KOPT-K1 (cell line): ENCODE results near the gene URI1.
A peak's percentile ranks its signal among the peaks of the same experiment; 100 is the strongest.
"Not testable (repeated sequence)": the region's sequence is repeated elsewhere in the genome, so short reads cannot be mapped to it uniquely, and the experiment has no call there.

Source experiments
- H3K27ac ChIP-seq: fragments of 200-600 bp; sonication (generic); 2 replicates; pipeline ENCODE4 v1.5.1; 2016; ENCODE audit warnings: antibody characterized with exemption, mild to moderate bottlenecking, low read depth, low read length; ENCODE audit not compliant: poor library complexity, severe bottlenecking
- H3K36me3 ChIP-seq: fragments of 200-600 bp; sonication (generic); 2 replicates; pipeline ENCODE4 v1.5.1; 2017; ENCODE audit warnings: antibody characterized with exemption, mild to moderate bottlenecking, low read length, moderate library complexity; ENCODE audit not compliant: insufficient read depth
- H3K9me3 ChIP-seq: fragments of 200-600 bp; sonication (generic); 2 replicates; pipeline ENCODE4 v1.5.1; 2017; ENCODE audit warnings: antibody characterized with exemption, low read length, mild to moderate bottlenecking; ENCODE audit not compliant: insufficient read depth, poor library complexity, severe bottlenecking

URI1 gene

DNA sequence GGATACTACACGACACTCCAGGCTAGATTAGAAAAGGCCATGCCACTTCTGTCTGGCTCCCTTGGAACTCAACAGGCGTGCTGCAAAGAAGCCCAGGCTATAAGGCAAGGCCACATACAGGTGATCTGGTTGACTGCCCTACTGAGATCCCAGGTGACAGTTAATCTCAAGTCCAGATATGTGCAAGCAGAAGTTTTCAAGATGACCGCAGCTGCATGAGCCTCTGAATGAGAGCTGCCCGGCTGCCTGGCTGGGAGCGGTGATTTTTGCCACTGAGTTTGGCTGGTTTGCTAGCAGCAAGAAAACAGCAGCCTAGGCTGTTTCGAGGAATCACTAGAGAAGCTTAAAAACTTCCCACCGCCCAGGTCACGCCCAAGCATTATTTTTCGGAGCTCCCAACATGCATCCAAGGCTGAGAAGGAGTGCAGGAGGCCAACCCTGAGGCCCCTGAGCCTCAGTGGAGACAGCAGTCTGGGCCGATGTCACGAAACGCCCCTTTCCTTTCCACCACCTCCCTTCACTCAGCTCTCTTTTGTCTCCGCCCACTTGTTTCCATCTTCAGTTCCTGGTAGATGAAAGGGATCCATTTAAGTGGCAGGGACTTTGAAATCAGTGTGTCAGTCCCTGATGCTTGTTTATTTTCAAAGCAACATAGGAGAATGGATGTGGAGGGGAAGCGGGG lies 14.0 kb upstream of the URI1 start:
- H3K9me3 ChIP-seq = no peaks in the 10 kb centered on the region
- H3K36me3 ChIP-seq = no peaks in the 10 kb centered on the region
- H3K27ac ChIP-seq = no peak overlapping the region

DNA sequence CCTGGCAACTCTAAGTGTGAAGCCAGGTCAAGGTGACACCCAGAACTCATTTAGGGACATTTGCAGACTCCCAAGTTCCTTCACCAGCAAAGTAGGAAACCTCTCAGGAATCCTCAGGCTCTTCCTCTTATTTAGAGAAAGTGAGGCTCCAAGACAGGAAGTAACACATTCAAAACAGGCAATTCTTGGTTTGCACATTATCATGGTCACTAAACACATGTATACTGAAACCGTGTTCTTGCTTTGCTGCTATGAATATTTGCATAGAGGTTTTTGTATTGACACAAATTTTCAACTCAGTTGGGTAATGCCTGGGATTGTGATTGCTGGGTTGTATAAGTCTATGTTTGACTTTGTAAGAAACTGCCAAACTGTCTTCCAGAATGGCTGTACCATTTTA lies 13.2 kb upstream of the URI1 start:
- no peaks in the 10 kb centered on the region for H3K36me3 ChIP-seq
- no peaks in the 10 kb centered on the region for H3K9me3 ChIP-seq
- H3K27ac ChIP-seq = no peak overlapping the region

DNA sequence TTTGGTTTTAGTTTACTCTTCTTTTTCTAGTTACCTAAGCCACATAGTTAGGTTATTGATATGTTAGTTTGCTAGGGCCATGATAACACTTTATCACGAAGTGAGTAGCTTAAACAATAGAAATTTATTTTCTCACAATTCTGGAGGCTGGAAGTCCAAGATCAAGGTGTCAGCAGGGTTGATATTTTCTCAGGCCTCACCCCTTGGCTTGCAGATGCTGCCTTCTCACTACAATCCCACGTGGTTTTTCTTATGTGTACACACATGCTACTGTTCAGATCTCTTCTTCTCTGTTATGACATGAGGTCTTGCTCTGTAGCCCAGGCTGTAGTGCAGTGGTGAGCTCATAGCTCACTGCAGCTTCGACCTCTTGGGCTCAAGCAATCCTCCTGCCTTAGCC lies 7.8 kb upstream of the URI1 start:
- no peak overlapping the region for H3K27ac ChIP-seq
- no peaks in the 10 kb centered on the region for H3K36me3 ChIP-seq
- H3K9me3 ChIP-seq = peaks cover 25% of the 10 kb centered on the region

DNA sequence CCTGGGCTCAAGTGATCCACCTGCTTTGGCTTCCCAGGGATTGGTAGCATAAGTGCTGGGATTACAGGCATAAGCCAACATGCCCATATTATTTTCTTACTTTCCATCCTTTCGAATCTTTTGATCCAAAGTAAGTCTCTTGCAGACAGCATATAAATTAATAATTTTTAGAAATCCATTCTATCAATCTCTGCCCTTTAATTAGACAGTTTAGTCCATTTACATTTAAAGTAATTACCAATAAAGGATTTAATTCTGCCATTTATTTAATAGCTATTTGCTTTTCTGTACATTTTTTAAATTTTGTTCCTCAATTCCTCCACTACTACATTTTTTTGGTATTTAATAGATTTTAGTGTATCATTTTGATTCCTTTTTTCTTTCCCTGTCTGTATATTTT lies 7.3 kb upstream of the URI1 start:
- Histone ChIP-seq H3K9me3 (peaks cover 25% of the 10 kb centered on the region), H3K27ac (no peak overlapping the region), H3K36me3 (no peaks in the 10 kb centered on the region)

DNA sequence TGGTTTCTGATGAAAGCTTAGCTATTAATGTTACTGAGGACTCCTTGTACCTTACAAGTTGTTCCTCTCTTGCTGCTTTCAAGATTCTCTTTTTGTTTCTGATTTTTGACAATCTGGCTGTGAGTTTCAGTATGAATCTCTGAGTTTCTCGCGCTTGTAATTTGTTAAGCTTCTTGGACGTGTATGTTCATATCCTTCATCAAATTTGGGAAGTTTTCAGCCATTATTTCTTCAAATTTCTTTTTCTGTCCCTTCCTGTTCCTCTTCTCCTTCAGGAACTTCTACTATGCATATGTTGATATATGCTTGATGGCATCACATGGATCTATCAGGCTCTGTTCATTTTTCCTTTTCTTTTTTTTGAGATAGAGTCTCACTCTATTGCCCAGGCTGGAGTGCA lies 5.6 kb upstream of the URI1 start:
- H3K27ac ChIP-seq = no peak overlapping the region
- no peaks in the 10 kb centered on the region for H3K36me3 ChIP-seq
- H3K9me3 ChIP-seq = peaks cover 25% of the 10 kb centered on the region

DNA sequence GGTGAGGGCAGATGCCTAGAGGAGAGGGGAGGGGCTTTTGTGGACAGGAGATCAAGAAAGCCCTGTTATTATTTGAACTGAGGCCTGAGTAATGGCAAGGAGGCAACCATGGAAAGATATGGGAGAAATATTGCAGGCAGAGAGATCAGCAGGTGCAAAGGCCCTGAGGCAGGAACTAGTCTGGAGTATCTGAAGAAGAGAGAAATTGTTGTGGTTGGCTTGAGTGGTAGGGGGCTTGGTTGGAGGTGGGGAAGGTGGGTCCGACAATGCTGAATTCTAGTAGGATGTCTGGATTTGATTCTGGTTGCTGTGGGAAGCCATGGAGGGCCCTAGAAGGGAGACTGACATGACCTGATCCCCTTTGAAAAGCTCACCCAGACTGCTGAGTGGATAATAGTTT lies 2.4 kb upstream of the URI1 start:
- no peaks in the 10 kb centered on the region for H3K36me3 ChIP-seq
- H3K27ac ChIP-seq = no peak overlapping the region
- peaks cover 19% of the 10 kb centered on the region for H3K9me3 ChIP-seq

DNA sequence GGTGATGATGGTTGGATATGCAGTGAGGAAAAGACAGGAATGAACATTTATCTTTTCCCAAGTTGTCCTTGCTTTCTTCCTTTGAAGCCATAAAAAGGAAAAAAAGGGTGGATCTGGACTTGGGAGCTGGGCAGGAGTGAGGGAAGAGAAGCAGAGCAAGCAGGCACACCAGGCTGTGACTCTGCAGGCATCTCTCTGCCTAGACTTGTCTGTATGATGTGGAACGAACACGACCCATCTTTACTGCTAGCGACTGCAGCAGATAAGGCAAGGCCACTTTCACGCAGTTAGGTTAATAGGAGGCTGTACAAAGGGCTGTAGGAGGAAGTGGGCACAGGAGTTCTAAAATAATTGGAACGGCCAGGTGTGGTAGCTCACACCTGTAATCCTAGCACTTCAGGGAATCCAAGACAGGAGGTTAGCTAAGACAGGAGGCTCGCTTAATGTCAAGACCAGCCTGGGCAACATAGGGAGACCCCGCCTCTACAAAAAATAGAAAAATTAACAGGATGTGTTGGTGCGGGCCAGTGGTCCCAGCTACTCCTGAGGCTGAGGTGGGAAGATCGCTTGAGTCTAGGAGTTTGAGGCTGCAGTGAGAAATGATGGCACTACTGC lies 961 bp upstream of the URI1 start:
- H3K27ac ChIP-seq = no peak overlapping the region
- H3K36me3 ChIP-seq = no peaks in the 10 kb centered on the region
- H3K9me3 ChIP-seq = peaks cover 5% of the 10 kb centered on the region

DNA sequence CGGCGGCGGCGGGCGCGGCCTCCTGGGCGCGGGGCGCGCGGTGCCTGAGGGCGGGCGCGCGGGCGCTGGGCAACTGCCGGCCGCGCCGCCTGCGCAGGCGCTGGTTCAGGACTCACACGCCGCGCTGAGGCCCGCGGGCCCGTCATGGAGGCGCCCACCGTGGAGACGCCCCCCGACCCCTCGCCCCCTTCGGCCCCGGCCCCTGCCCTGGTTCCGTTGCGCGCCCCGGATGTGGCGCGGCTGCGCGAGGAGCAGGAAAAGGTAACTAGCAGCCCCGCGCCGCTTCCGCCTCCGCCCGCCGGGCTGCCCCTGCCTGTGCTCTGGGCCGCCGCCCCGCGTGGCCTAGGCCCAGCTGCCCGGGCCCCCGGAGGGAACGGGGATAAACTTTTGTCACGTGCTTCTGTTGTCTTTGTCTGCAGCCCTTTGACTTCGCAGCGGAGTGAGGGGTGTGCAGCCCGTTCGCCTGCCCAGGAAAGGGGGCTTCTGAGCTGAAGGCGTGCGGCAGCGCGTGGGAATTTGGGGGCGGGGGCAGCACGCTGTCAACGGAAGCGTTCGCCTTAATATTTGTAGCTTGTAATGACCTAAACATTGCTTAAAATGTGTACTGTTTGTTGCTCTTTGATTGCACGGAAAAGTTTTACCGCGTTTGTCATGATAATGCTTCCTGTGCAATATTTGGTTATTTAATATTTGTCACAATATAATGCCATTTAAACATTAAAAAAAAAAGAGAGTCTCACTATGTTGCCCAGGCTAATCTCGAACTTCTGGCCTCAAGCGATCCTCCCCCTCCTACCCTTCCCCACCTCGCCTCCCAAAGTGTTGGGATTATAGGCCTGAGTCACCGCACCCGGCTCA lies 594 bp downstream of the URI1 start:
- H3K9me3 ChIP-seq = no peaks in the 10 kb centered on the region
- peak overlapping the region; percentile 79 for H3K27ac ChIP-seq

DNA sequence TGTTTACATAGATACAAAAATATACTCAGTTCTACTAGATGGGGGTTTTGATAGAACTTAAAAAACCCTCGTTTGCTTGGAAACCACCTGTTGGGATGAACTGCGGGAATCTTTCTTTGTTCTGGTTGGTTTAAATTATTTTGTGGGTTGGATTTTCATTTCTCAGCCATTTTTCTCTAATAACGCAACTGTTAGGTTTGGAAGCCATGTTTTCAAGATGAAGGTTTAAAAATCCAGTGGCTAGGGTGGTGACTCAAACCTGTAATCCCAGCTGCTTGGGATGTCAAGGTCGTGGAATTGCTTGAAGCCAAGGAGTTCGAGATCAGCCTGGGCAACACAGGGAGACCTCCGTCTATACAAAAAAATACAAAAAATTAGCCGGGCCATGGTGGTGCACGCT lies 1.6 kb downstream of the URI1 start:
- Histone ChIP-seq H3K27ac (peak overlapping the region; percentile 79), H3K9me3 (no peaks in the 10 kb centered on the region), H3K36me3 (no peaks in the 10 kb centered on the region)

More for the DNA sequence above, 594 bp downstream of the URI1 start:
- no peaks in the 10 kb centered on the region for H3K36me3 ChIP-seq

DNA sequence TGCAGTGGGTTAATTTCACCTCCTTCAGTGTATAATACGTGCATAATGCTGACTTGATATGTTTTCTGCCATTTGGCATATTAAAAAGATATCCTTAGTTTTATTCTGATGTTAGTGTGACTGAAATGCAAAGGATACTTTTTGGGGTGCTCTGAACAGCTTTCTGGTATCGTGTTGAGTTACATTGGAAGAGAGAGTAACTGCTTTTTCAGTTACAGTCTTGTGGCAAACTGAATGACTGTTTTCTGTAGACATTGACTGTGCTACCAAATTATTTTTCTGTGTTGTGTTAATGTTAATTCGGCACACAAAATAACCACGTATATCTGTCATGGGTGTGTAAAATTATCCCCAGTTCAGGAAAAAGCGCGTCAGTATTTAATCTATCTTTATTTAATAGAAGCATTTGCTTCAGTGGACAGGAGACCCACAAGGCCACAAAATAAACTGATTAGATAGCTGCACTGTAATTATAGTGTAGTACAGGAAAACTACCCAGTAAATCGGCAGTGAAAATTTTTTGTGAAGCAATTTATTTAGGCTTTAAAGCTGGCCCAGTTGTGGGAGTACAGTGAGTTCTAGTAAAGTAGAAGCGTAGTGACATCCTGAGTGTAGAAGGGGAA lies 2.5 kb downstream of the URI1 start:
- Histone ChIP-seq H3K27ac (no peak overlapping the region), H3K36me3 (no peaks in the 10 kb centered on the region), H3K9me3 (no peaks in the 10 kb centered on the region)

DNA sequence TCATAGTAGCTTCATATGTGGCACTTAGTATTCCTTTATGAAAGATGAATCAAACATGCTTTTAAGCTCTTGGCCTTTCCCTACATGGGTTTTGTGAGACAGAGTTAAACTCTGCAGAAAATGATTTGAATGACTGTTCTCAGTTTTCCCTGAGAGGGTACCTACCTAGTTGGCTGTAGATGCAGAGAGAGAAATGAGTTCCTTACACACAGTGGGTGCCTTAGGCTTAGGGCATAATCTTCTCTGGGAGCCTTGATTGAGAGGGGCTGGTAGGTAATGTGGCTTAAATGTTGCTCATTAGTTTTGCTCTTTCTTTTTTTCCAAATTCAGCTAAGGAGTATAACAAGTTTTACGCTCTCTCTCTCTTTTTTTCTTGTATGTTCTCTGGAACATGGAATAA lies 3.0 kb downstream of the URI1 start:
- Histone ChIP-seq H3K27ac (peak overlapping the region; percentile 5), H3K9me3 (no peaks in the 10 kb centered on the region), H3K36me3 (no peaks in the 10 kb centered on the region)

DNA sequence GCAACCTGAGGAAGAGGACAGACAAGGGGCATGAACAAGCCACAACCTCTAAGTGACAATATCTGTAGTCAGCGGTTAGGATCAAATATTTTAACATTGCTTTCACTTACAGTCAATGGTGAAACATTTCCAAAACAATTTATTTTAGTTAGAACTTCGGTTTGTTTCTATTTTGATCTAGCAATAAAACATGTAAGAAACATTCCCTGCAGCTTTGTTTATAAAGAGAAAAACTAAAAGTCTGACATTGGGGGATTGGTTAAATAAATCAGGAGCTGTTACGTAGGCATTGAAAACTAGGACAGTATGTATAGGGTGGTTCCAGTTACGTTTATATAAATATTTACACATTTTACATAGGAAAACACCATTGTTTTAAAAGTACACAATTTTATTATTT lies 3.4 kb downstream of the URI1 start:
- H3K27ac ChIP-seq = peak overlapping the region; percentile 5
- H3K9me3 ChIP-seq = no peaks in the 10 kb centered on the region
- no peaks in the 10 kb centered on the region for H3K36me3 ChIP-seq

DNA sequence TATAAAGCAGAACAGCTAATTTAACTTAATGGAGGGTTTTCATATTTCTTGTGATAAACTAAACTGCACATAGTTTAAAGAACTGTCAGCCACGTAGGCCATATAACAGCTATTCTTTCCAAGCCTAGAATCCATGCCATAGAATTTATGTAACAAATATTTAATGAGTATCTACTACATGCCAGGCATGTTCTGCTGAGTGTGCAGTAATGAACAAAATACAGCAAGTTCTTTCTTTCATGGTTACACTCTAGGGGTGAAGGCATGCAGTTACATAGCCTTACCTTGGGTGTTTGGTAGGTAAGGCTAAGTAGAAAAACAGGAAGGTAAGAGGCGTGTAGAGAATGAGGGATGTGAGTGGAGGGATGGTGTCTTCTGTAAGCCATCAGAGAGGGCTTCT lies 4.6 kb downstream of the URI1 start:
- Histone ChIP-seq H3K9me3 (no peaks in the 10 kb centered on the region), H3K36me3 (peaks cover 4% of the 10 kb centered on the region; the same call in 1 of the 2 replicates), H3K27ac (no peak overlapping the region)

DNA sequence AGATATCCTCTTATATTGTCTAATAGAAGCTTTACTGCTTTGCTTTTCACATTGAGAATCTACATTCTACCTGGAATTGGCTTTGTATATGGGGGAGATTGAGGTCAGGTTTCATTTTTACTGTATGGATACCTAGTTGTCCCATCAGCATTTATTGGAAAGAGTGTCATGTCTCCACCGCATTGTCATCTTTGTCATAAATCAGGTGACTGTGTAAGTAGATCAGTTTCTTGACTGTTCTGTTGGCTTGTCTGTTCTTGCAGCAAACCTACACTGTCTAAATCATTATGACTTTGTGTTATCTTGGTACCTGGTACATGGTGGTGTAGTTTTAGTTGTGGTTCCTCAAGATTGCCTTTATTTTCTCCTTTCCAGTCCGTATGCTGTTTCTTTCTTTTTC lies 5.8 kb downstream of the URI1 start:
- H3K9me3 ChIP-seq = no peaks in the 10 kb centered on the region
- no peak overlapping the region for H3K27ac ChIP-seq
- peaks cover 4% of the 10 kb centered on the region; the same call in 1 of the 2 replicates for H3K36me3 ChIP-seq

DNA sequence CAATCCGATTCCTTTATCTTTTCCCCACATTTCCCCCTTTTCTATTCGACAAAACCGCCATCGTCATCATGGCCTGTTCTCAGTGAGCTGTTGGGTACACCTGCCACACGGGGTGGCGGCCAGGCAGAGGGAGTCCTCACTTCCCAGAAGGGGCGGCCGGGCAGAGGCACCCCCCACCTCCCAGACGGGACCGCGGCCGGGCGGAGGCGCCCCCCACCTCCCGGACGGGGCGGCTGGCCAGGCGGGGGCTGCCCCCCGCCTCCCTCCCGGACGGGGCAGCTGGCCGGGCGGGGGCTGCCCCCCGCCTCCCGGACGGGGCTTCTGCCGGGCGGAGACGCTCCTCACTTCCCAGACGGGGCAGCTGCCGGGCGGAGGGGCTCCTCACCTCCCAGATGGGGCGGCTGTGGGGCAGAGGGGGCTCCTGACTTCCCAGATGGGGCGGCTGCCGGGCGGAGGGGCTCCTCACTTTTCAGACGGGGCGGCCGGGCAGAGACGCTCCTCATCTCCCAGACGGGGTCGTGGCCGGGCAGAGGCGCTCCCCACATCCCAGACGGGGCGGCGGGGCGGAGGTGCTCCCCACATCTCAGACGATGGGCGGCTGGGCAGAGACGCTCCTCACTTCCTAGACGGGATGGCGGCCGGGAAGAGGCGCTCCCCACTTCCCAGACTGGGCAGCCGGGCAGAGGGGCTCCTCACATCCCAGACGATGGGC lies 6.9 kb downstream of the URI1 start:
- H3K36me3 ChIP-seq, H3K9me3 ChIP-seq, H3K27ac ChIP-seq: not testable (repeated sequence)
